IMR-90 (cell line): Measurements from ENCODE around the gene KRTAP6-3. TPM values are rescaled to one million over a fixed set of nuclear protein-coding genes. Genes with fewer than 3 reads are reported as not detected.

Source experiments
- ATAC-seq: fragments of 200-7000 bp; cut with Tn5 transposase; 2 replicates; pipeline ENCODE4 v1.9.1; 2020; ENCODE audit warnings: low read depth, mild to moderate bottlenecking, moderate library complexity
- BruUV-seq: library from RNA; stranded (reverse); fragments of 400-500 nt; replicated peaks from 2 replicates; lab custom pipeline; 2021; lab: Mats Ljungman, UMichigan
- CTCF ChIA-PET: fragments of 300-600 bp; formaldehyde crosslinking; extraction: SDS; loops from one replicate; lab custom pipeline; 2021; ENCODE audit warnings: antibody characterized with exemption; lab: Yijun Ruan, JAX
- POLR2A ChIA-PET: fragments of 300-600 bp; sonication (Branson Sonifier 250); formaldehyde crosslinking; loops from one replicate; lab custom pipeline; 2022; ENCODE audit warnings: antibody characterized with exemption; ENCODE audit not compliant: unreplicated experiment; lab: Charles Lee
- DNase-seq: peaks from one replicate; pipeline ENCODE4 v3.0.0; 2013
- H2AFZ ChIP-seq: replicated peaks from 2 replicates; pipeline ENCODE3; 2013; ENCODE audit warnings: low read length, mild to moderate bottlenecking; ENCODE audit not compliant: poor library complexity
- H2AK5ac ChIP-seq: 2 replicates; pipeline ENCODE4 v1.6.1; 2013; ENCODE audit warnings: low read depth, low read length, inconsistent platforms
- H2AK9ac ChIP-seq: replicated peaks from 2 replicates; pipeline ENCODE3; 2013; ENCODE audit warnings: mild to moderate bottlenecking, low read depth, low read length, moderate library complexity; ENCODE audit not compliant: poor library complexity
- H2BK120ac ChIP-seq: 2 replicates; pipeline ENCODE4 v1.6.1; 2013; ENCODE audit warnings: low read depth, low read length, inconsistent platforms
- H2BK15ac ChIP-seq: 3 replicates; pipeline ENCODE4 v1.6.1; 2013; ENCODE audit warnings: low read depth, low read length, inconsistent platforms
- H2BK20ac ChIP-seq: 2 replicates; pipeline ENCODE4 v1.6.1; 2013; ENCODE audit warnings: low read depth, mild to moderate bottlenecking, inconsistent platforms, low read length, moderate library complexity
- H2BK5ac ChIP-seq: 2 replicates; pipeline ENCODE4 v1.6.1; 2013; ENCODE audit warnings: mild to moderate bottlenecking, low read depth, low read length, inconsistent platforms; ENCODE audit not compliant: poor library complexity, severe bottlenecking
- H3K14ac ChIP-seq: replicated peaks from 2 replicates; pipeline ENCODE4 v1.6.1; 2013; ENCODE audit warnings: low read depth, low read length, inconsistent platforms
- H3K18ac ChIP-seq: 2 replicates; pipeline ENCODE4 v1.6.1; 2013; ENCODE audit warnings: low read depth, low read length, control low read depth
- H3K23ac ChIP-seq: 2 replicates; pipeline ENCODE4 v1.6.1; 2013; ENCODE audit warnings: low read depth, low read length, inconsistent platforms
- H3K27ac ChIP-seq: 2 replicates; pipeline ENCODE4 v1.5.1; 2013; ENCODE audit warnings: mild to moderate bottlenecking, control low read depth, low read length; ENCODE audit not compliant: insufficient read depth
- H3K27me3 ChIP-seq: 2 replicates; pipeline ENCODE4 v1.6.1; 2013; ENCODE audit warnings: low read length; ENCODE audit not compliant: control insufficient read depth, insufficient read depth
- H3K36me3 ChIP-seq: 2 replicates; pipeline ENCODE4 v1.6.1; 2013; ENCODE audit warnings: low read length, mixed read lengths; ENCODE audit not compliant: control insufficient read depth, insufficient read depth
- H3K4ac ChIP-seq: 2 replicates; pipeline ENCODE4 v1.6.1; 2013; ENCODE audit warnings: low read depth, low read length, inconsistent platforms
- H3K4me1 ChIP-seq: 2 replicates; pipeline ENCODE4 v1.6.1; 2013; ENCODE audit warnings: low read length, mixed read lengths; ENCODE audit not compliant: control insufficient read depth, insufficient read depth
- H3K4me2 ChIP-seq: 2 replicates; pipeline ENCODE4 v1.6.1; 2013; ENCODE audit warnings: low read depth, mild to moderate bottlenecking, control low read depth, low read length, moderate library complexity
- H3K4me3 ChIP-seq: 2 replicates; pipeline ENCODE4 v1.5.1; 2013; ENCODE audit warnings: low read depth, mild to moderate bottlenecking, control low read depth, low read length, moderate library complexity; ENCODE audit not compliant: insufficient read depth
- H3K56ac ChIP-seq: 2 replicates; pipeline ENCODE4 v1.6.1; 2013; ENCODE audit warnings: low read length, inconsistent platforms; ENCODE audit not compliant: insufficient read depth; ENCODE audit errors: extremely low read depth
- H3K79me1 ChIP-seq, 2 experiments: 2 replicates each; pipeline ENCODE4 v1.6.1; 2013; ENCODE audit warnings: low read length in 2 of 2, inconsistent platforms in 1 of 2, low read depth in 1 of 2
- H3K9ac ChIP-seq: 2 replicates; pipeline ENCODE4 v1.6.1; 2013; ENCODE audit warnings: low read depth, low read length, control low read depth
- H3K9me1 ChIP-seq: 2 replicates; pipeline ENCODE4 v1.6.1; 2013; ENCODE audit warnings: low read length, inconsistent platforms; ENCODE audit not compliant: insufficient read depth
- H3K9me3 ChIP-seq: 2 replicates; pipeline ENCODE4 v1.6.1; 2013; ENCODE audit warnings: low read length; ENCODE audit not compliant: control insufficient read depth, insufficient read depth
- H4K20me1 ChIP-seq: 2 replicates; pipeline ENCODE4 v1.6.1; 2013; ENCODE audit warnings: low read length, inconsistent platforms; ENCODE audit not compliant: insufficient read depth
- H4K5ac ChIP-seq: 2 replicates; pipeline ENCODE4 v1.6.1; 2013; ENCODE audit warnings: mild to moderate bottlenecking, low read depth, low read length, control low read depth
- H4K8ac ChIP-seq, 2 experiments: 2 replicates each; pipeline ENCODE4 v1.6.1; 2013; ENCODE audit warnings: low read depth in 2 of 2, low read length in 2 of 2, control low read depth in 1 of 2, inconsistent platforms in 1 of 2
- H4K91ac ChIP-seq: 2 replicates; pipeline ENCODE4 v1.6.1; 2013; ENCODE audit warnings: low read depth, low read length, inconsistent platforms; ENCODE audit not compliant: insufficient read depth
- BHLHE40 ChIP-seq: fragments of 150-350 bp; IDR thresholded peaks from 2 replicates; pipeline ENCODE4 v1.6.1; 2016; ENCODE audit warnings: mild to moderate bottlenecking, low read depth, low read length
- CEBPB ChIP-seq: IDR thresholded peaks from 2 replicates; pipeline ENCODE4 v1.6.1; 2012; ENCODE audit warnings: low read depth, low read length, improper control_type of control experiment
- CHD1 ChIP-seq: IDR thresholded peaks from 2 replicates; pipeline ENCODE4 v1.6.1; 2012; ENCODE audit warnings: low read depth, low read length, improper control_type of control experiment
- FOS ChIP-seq: fragments of 150-350 bp; IDR thresholded peaks from 2 replicates; pipeline ENCODE4 v1.6.1; 2016; ENCODE audit warnings: low read depth, low read length
- MAFK ChIP-seq: IDR thresholded peaks from 2 replicates; pipeline ENCODE4 v1.6.1; 2012; ENCODE audit warnings: low read depth, low read length, improper control_type of control experiment
- MAZ ChIP-seq: IDR thresholded peaks from 2 replicates; pipeline ENCODE4 v1.6.1; 2012; ENCODE audit warnings: low read depth, mild to moderate bottlenecking, low read length, improper control_type of control experiment, moderate library complexity, borderline replicate concordance
- NFE2L2 ChIP-seq: fragments of 150-350 bp; IDR thresholded peaks from 2 replicates; pipeline ENCODE4 v1.6.1; 2016; ENCODE audit warnings: low read depth, mild to moderate bottlenecking, low read length
- POLR2A ChIP-seq: IDR thresholded peaks from 2 replicates; pipeline ENCODE4 v1.6.1; 2012; ENCODE audit warnings: mild to moderate bottlenecking, low read depth, low read length
- RAD21 ChIP-seq: IDR thresholded peaks from 2 replicates; pipeline ENCODE4 v1.6.1; 2012; ENCODE audit warnings: low read length, improper control_type of control experiment
- RCOR1 ChIP-seq: IDR thresholded peaks from 2 replicates; pipeline ENCODE4 v1.6.1; 2012; ENCODE audit warnings: mild to moderate bottlenecking, low read length, improper control_type of control experiment; ENCODE audit not compliant: insufficient replicate concordance
- RFX5 ChIP-seq: IDR thresholded peaks from 2 replicates; pipeline ENCODE4 v1.8.0; 2012; ENCODE audit warnings: low read depth, mild to moderate bottlenecking, low read length, moderate library complexity
- SMC3 ChIP-seq: fragments of 150-350 bp; IDR thresholded peaks from 2 replicates; pipeline ENCODE4 v1.6.1; 2016; ENCODE audit warnings: low read depth, mild to moderate bottlenecking, antibody characterized with exemption, low read length, moderate library complexity
- WGBS, 2 experiments: methylation state at CpG; one replicate each; pipeline versions ENCODE4 v1.1.5 to v1.1.7; 2013; ENCODE audit warnings: missing lambda C conversion rate in 2 of 2; ENCODE audit not compliant: insufficient read length in 1 of 2; ENCODE audit errors: extremely low coverage in 2 of 2; 5-methylcytosine and 5-hydroxymethylcytosine counted together
- dilution Hi-C: fragments of 300-500 bp; cut with HindIII; formaldehyde crosslinking; loops from one replicate; pipeline ENCODE4 v1.14.3; 2018; ENCODE audit warnings: low sequenced_read_pairs; ENCODE audit not compliant: unreplicated experiment
- in situ Hi-C: fragments of 300-500 bp; cut with MboI; formaldehyde crosslinking; loops from 3 replicates; pipeline ENCODE4 v1.14.3; 2019; ENCODE audit warnings: low sequenced_read_pairs, inconsistent platforms, mixed read lengths
- intact Hi-C: fragments of 100-400 bp; cut with micrococcal nuclease; formaldehyde crosslinking; loops from 2 replicates; pipeline ENCODE4 v1.10.0; 2022
- polyA plus RNA-seq, 3 experiments: library from polyadenylated mRNA; depleted of rRNA; stranded (reverse); fragments of >200 nt; gene quantifications; 2 replicates each; pipeline ENCODE4 v1.2.3, GENCODE V29; 2012; ENCODE audit warnings: low replicate concordance in 1 of 3
- total RNA-seq: library from RNA; depleted of rRNA; stranded (reverse); fragments of >200 nt; gene quantifications from 2 replicates; pipeline ENCODE4 v1.2.3, GENCODE V29; 2012
- TF ChIP-seq, protein P1 (sequence below): fragments of 150-350 bp; IDR thresholded peaks from 2 replicates; pipeline ENCODE4 v1.6.1; 2017; ENCODE audit warnings: mild to moderate bottlenecking, antibody characterized with exemption, low read length, low read depth
- TF ChIP-seq, protein P2 (sequence below): conservative IDR thresholded peaks from 2 replicates; pipeline ENCODE4 v1.5.1; 2012; ENCODE audit warnings: mild to moderate bottlenecking, low read depth, low read length, improper control_type of control experiment
- TF ChIP-seq, protein P3 (sequence below): fragments of 150-350 bp; IDR thresholded peaks from 2 replicates; pipeline ENCODE4 v1.6.1; 2016; ENCODE audit warnings: low read depth, mild to moderate bottlenecking, low read length, moderate library complexity, borderline replicate concordance

KRTAP6-3 gene
- total and polyA plus RNA-seq, 2 of the 4 experiments (the other 2 are of a cell fraction) = not detected

DNA sequence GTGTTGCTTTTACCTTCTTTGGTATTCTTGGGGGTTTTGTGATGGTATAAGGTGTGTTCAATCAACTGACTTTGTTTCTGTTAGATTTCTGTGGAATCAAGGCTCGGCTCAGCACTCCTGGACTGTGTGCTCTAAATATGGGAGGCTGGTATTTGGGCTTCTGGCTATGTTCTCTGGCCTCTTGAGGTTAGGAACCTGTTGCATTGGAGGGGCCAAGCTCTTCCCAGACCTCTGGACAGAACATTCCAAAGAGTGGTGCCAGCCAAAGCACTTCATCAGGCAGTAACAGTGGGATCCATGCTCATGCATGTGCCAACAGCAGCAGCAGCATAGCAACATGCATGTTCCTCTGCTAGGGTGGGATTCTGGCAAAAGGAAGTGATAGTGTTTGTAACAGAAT lies 39.5 kb upstream of the KRTAP6-3 start:
- ChIA-PET CTCF (no interaction called here), POLR2A (no interaction called here)
- intact Hi-C loops = no loop called here
- Histone ChIP-seq H2BK20ac (no peak overlapping the region), H3K14ac (no peak overlapping the region), H3K4me1 (no peaks in the 10 kb centered on the region), H2AFZ (no peak overlapping the region), H3K56ac (no peak overlapping the region), H4K5ac (no peak overlapping the region), H4K8ac (no peak overlapping the region), H3K36me3 (no peaks in the 10 kb centered on the region), H3K4ac (no peak overlapping the region), H3K9ac (no peak overlapping the region), H3K27me3 (no peaks in the 10 kb centered on the region), H3K4me3 (no peak overlapping the region), H2BK120ac (no peak overlapping the region), H3K9me3 (peaks cover 6% of the 10 kb centered on the region), H3K23ac (no peak overlapping the region), H2AK9ac (no peak overlapping the region), H2AK5ac (no peak overlapping the region), H2BK15ac (no peak overlapping the region), H3K27ac (no peak overlapping the region), H3K79me1 (no peaks in the 10 kb centered on the region), H4K91ac (no peak overlapping the region), H2BK5ac (no peak overlapping the region), H3K4me2 (no peak overlapping the region), H3K18ac (no peak overlapping the region), H3K9me1 (no peaks in the 10 kb centered on the region), H4K20me1 (no peaks in the 10 kb centered on the region)
- ATAC-seq (no peak), DNase-seq (no peak)
- in situ Hi-C loops = no loop called here
- no CpG with 5 or more reads among the region's 1 CpG for WGBS, 2 experiments
- dilution Hi-C loops = no loop called here
- no TSS peak for BruUV-seq
- TF ChIP-seq, protein P1, sequence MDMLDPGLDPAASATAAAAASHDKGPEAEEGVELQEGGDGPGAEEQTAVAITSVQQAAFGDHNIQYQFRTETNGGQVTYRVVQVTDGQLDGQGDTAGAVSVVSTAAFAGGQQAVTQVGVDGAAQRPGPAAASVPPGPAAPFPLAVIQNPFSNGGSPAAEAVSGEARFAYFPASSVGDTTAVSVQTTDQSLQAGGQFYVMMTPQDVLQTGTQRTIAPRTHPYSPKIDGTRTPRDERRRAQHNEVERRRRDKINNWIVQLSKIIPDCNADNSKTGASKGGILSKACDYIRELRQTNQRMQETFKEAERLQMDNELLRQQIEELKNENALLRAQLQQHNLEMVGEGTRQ = no peak
- TF ChIP-seq RAD21 (no peak), SMC3 (no peak), RFX5 (no peak), MAFK (no peak), FOS (no peak), CEBPB (no peak), CHD1 (no peak), NFE2L2 (no peak), RCOR1 (no peak), POLR2A (no peak), BHLHE40 (no peak), MAZ (no peak)
- TF ChIP-seq, protein P2, sequence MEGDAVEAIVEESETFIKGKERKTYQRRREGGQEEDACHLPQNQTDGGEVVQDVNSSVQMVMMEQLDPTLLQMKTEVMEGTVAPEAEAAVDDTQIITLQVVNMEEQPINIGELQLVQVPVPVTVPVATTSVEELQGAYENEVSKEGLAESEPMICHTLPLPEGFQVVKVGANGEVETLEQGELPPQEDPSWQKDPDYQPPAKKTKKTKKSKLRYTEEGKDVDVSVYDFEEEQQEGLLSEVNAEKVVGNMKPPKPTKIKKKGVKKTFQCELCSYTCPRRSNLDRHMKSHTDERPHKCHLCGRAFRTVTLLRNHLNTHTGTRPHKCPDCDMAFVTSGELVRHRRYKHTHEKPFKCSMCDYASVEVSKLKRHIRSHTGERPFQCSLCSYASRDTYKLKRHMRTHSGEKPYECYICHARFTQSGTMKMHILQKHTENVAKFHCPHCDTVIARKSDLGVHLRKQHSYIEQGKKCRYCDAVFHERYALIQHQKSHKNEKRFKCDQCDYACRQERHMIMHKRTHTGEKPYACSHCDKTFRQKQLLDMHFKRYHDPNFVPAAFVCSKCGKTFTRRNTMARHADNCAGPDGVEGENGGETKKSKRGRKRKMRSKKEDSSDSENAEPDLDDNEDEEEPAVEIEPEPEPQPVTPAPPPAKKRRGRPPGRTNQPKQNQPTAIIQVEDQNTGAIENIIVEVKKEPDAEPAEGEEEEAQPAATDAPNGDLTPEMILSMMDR = no peak
- TF ChIP-seq, protein P3, sequence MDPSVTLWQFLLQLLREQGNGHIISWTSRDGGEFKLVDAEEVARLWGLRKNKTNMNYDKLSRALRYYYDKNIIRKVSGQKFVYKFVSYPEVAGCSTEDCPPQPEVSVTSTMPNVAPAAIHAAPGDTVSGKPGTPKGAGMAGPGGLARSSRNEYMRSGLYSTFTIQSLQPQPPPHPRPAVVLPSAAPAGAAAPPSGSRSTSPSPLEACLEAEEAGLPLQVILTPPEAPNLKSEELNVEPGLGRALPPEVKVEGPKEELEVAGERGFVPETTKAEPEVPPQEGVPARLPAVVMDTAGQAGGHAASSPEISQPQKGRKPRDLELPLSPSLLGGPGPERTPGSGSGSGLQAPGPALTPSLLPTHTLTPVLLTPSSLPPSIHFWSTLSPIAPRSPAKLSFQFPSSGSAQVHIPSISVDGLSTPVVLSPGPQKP = no peak
